ENCODE measurements around the gene MGMT. TPM values are rescaled to one million over a fixed set of nuclear protein-coding genes. Genes with fewer than 3 reads are reported as not detected.

The MGMT gene
- polyA plus RNA-seq, 3 donors = 9.5 to 23.5 (median 17.5) TPM

GRCh38 chr10:129440722-129441316 lies 26.2 kb upstream of the MGMT start:
- Histone ChIP-seq H3K36me3 (replicated peaks in 1 of 2; ENCODE audit: control insufficient read depth in 1 of 2, insufficient read depth in 2 of 2, low read length in 2 of 2) (no peaks in the 10 kb centered on the region), H3K79me2 (ENCODE audit: insufficient read depth, low read length) (no peaks in the 10 kb centered on the region), H3K4me2 (replicated peaks; ENCODE audit: extremely low read depth, low read length, poor library complexity, severe bottlenecking) (no peak overlapping the region), H2AFZ (ENCODE audit: insufficient read depth, low read depth, low read length, poor library complexity, severe bottlenecking) (no peak overlapping the region), H3K4me1 (ENCODE audit: control insufficient read depth in 1 of 2, insufficient read depth in 2 of 2, low read length in 2 of 2) (no peaks in the 10 kb centered on the region), H3K27ac (ENCODE audit: low read depth in 1 of 2, low read length in 2 of 2) (no peak overlapping the region), H3K4me3 (replicated peaks in 1 of 3; ENCODE audit: low read depth in 2 of 3, low read length in 3 of 3) (no peak overlapping the region), H3K9ac (ENCODE audit: insufficient read depth, low read length, poor library complexity, severe bottlenecking) (no peak overlapping the region), H3K9me3 (replicated peaks in 1 of 2; ENCODE audit: control insufficient read depth in 1 of 2, insufficient read depth in 1 of 2, low read length in 2 of 2) (no peaks in the 10 kb centered on the region), H4K20me1 (ENCODE audit: insufficient read depth, low read length) (no peaks in the 10 kb centered on the region), H3K27me3 (ENCODE audit: control insufficient read depth in 2 of 2, insufficient read depth in 2 of 2, low read length in 2 of 2) (no peaks in the 10 kb centered on the region)
- 100% methylated on average over 2 of the region's 7 CpGs for WGBS (ENCODE audit: insufficient coverage)
- Mint-ChIP-seq H3K4me1 (no peaks in the 10 kb centered on the region), H3K36me3 (no peaks in the 10 kb centered on the region), H3K4me3 (no peak overlapping the region), H3K9me3 (peaks cover 0 to 5% (median 0%) of the 10 kb centered on the region in 7 donors), H3K27ac (no peak overlapping the region), H3K27me3 (ENCODE audit: low read depth in 3 of 3) (peaks cover 2 to 7% (median 4%) of the 10 kb centered on the region in 3 donors)
- TF ChIP-seq CTCF (IDR thresholded peaks at IDR 0.05) = no peak
- DNase-seq = no peak
- intact Hi-C loops (cut with micrococcal nuclease) = no loop called here

- Histone ChIP-seq H3K4me3 (replicated peaks in 1 of 3; ENCODE audit: low read depth in 2 of 3, low read length in 3 of 3) (no peak overlapping the region), H3K36me3 (replicated peaks in 1 of 2; ENCODE audit: control insufficient read depth in 1 of 2, insufficient read depth in 2 of 2, low read length in 2 of 2) (no peaks in the 10 kb centered on the region), H2AFZ (ENCODE audit: insufficient read depth, low read depth, low read length, poor library complexity, severe bottlenecking) (no peak overlapping the region), H3K9ac (ENCODE audit: insufficient read depth, low read length, poor library complexity, severe bottlenecking) (no peak overlapping the region), H3K4me1 (ENCODE audit: control insufficient read depth in 1 of 2, insufficient read depth in 2 of 2, low read length in 2 of 2) (no peaks in the 10 kb centered on the region), H3K9me3 (replicated peaks in 1 of 2; ENCODE audit: control insufficient read depth in 1 of 2, insufficient read depth in 1 of 2, low read length in 2 of 2) (no peaks in the 10 kb centered on the region), H3K79me2 (ENCODE audit: insufficient read depth, low read length) (no peaks in the 10 kb centered on the region), H3K27me3 (ENCODE audit: control insufficient read depth in 2 of 2, insufficient read depth in 2 of 2, low read length in 2 of 2) (no peaks in the 10 kb centered on the region), H3K4me2 (replicated peaks; ENCODE audit: extremely low read depth, low read length, poor library complexity, severe bottlenecking) (no peak overlapping the region), H4K20me1 (ENCODE audit: insufficient read depth, low read length) (no peaks in the 10 kb centered on the region), H3K27ac (ENCODE audit: low read depth in 1 of 2, low read length in 2 of 2) (no peak overlapping the region)
- intact Hi-C loops (cut with micrococcal nuclease) = no loop called here
- Mint-ChIP-seq H3K27me3 (ENCODE audit: low read depth in 3 of 3) (peaks cover 2 to 7% (median 4%) of the 10 kb centered on the region in 3 donors), H3K36me3 (no peaks in the 10 kb centered on the region), H3K4me1 (no peaks in the 10 kb centered on the region), H3K27ac (no peak overlapping the region), H3K9me3 (peaks cover 0 to 5% (median 0%) of the 10 kb centered on the region in 7 donors), H3K4me3 (no peak overlapping the region)
- 89% methylated on average over 4 of the region's 9 CpGs for WGBS (ENCODE audit: insufficient coverage)
- no peak for DNase-seq
- TF ChIP-seq CTCF (IDR thresholded peaks at IDR 0.05) = no peak
These were observed 25.6 kb upstream of the MGMT start for GRCh38 chr10:129441372-129442009.

Data from CD14-positive monocyte (primary cell).